Islet of Langerhans (tissue), 1 donor: ENCODE measurements around the gene THSD1.
"Not testable (repeated sequence)": the region's sequence is repeated elsewhere in the genome, so short reads cannot be mapped to it uniquely, and the experiment has no call there.

Experiments
- FAIRE-seq: peaks from one replicate; lab custom pipeline; 2011; peaks lifted over from hg19 to GRCh38; lab: Jason Lieb, UNC

The THSD1 gene

GRCh38 chr13:52356327-52356726, 49.6 kb downstream of the THSD1 start:
- no peak for FAIRE-seq

- FAIRE-seq: no peak
Observed at GRCh38 chr13:52353193-52353592, 52.8 kb downstream of the THSD1 start.

DNA sequence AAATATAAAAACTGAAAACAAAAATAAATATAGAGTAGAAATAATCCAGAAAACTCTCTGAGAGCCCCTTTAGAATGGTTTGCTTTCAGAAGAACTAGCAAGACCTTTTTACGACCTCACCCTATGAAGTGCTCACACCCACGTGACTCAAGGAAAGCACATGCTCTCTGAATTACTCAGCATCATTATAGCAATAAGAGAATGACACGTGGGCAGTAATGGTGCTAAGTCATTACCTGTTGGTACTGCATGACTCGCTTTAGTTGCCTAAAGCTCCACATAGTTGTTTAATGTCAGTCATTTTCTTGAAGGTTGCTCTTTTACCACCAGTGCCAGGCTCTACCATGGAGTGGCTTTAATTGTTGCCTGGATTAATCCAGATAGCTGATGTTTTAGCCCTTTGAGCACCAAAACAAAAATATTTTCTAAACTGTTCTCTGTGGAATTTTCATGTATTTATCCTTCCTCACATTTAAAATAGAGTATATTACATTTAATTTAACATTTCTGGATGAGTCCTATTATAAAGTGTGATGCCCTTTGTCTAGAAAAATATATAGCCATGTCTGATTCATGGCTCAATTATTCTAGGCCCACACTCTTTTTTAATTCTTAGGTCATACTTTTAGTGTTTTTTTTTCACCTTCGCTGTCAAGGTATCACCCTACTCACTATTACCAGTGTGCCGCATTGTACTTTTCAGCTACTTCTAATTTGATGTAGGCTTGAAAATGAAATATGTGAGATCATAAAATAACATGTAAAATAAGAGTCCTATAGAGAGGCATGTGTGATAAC, 56.8 kb downstream of the THSD1 start:
- FAIRE-seq: no peak

- FAIRE-seq: no peak
Observed at GRCh38 chr13:52348071-52348470, 57.9 kb downstream of the THSD1 start.

- FAIRE-seq: no peak
Observed at GRCh38 chr13:52345631-52346251, 60.2 kb downstream of the THSD1 start.

GRCh38 chr13:52345048-52345447, 60.9 kb downstream of the THSD1 start:
- no peak for FAIRE-seq

DNA sequence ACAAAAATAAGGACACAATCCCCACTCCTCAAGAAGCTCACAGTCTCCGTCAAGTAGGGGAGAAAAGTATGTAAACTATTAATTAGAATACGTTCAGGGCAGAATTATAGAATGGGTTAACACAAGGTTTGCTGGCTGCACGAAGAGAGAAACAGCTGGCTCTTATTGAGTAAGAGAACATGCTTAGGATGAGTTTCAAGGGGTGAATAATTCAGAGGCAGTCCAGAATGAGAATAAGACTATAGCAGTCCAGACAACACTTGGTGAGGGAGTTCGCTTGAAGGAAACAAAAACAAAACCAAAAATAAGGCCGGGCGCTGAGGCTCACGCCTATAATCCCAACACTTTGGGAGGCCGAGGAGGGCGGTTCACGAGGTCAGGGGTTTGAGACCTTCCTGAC, 61.9 kb downstream of the THSD1 start:
- FAIRE-seq: no peak

- not testable (repeated sequence) for FAIRE-seq
Observed at GRCh38 chr13:52342203-52342602, 63.8 kb downstream of the THSD1 start.

GRCh38 chr13:52337828-52338455, 68.0 kb downstream of the THSD1 start:
- FAIRE-seq: not testable (repeated sequence)

- not testable (repeated sequence) for FAIRE-seq
Observed at GRCh38 chr13:52334107-52334506, 71.9 kb downstream of the THSD1 start.

DNA sequence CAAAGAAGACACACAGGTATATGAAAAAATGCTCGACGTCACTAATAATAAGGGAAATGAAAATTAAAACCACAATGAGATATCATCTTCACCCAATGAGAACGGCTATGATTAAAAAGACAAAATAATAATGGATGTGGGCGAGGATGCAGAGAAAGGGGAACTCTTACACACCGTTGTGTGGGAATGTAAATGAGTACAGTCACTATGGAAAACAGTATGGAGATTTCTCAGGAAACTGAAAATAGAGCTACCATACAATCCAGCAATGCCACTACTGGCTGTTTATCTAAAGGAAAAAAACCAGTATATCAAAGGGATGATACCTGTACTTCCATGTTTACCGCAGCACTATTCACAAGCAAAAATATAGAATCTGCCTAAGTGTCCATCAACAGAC, 74.1 kb downstream of the THSD1 start:
- not testable (repeated sequence) for FAIRE-seq
